NCI-H1048 (cell line): ENCODE measurements around the gene KIF18B.

Source experiments
- DNase-seq: peaks from one replicate; lab custom pipeline; 2025; lab: John Stamatoyannopoulos, UW

The KIF18B gene

GRCh38 chr17:44919411-44919810 is 28.2 kb downstream of the KIF18B start:
- DNase-seq = no peak

- no peak for DNase-seq
Measured at GRCh38 chr17:44918006-44918405, 29.6 kb downstream of the KIF18B start.

GRCh38 chr17:44917456-44917855 is 30.1 kb downstream of the KIF18B start:
- no peak for DNase-seq

GRCh38 chr17:44916781-44917241 is 30.8 kb downstream of the KIF18B start:
- DNase-seq = no peak

GRCh38 chr17:44915862-44916780 is 31.5 kb downstream of the KIF18B start:
- DNase-seq = no peak

- no peak for DNase-seq
Measured at GRCh38 chr17:44915321-44915726, 32.2 kb downstream of the KIF18B start, which contains the start of gene GFAP. Gene GFAP (minus strand): TSS chr17:44915500. CDS start chr17:44915486, 14 bp downstream.

- no peak for DNase-seq
Measured at GRCh38 chr17:44914698-44915271, 32.8 kb downstream of the KIF18B start.

- DNase-seq = no peak
Measured at GRCh38 chr17:44914148-44914547, 33.4 kb downstream of the KIF18B start.

GRCh38 chr17:44913676-44914075 is 33.9 kb downstream of the KIF18B start:
- DNase-seq = no peak

GRCh38 chr17:44912763-44913544 is 34.6 kb downstream of the KIF18B start:
- no peak for DNase-seq

GRCh38 chr17:44911133-44912001 is 36.2 kb downstream of the KIF18B start:
- DNase-seq = no peak

GRCh38 chr17:44910231-44911106 is 37.1 kb downstream of the KIF18B start:
- DNase-seq = no peak

GRCh38 chr17:44909681-44910144 is 37.9 kb downstream of the KIF18B start:
- no peak for DNase-seq

GRCh38 chr17:44908761-44909326 is 38.7 kb downstream of the KIF18B start:
- no peak for DNase-seq

- no peak for DNase-seq
Measured at GRCh38 chr17:44907729-44908470, 39.7 kb downstream of the KIF18B start.

GRCh38 chr17:44906763-44907728 is 40.5 kb downstream of the KIF18B start:
- no peak for DNase-seq

- DNase-seq = no peak
Measured at GRCh38 chr17:44906010-44906646, 41.4 kb downstream of the KIF18B start.
